GM12873 (cell line): Measurements from ENCODE around the gene SLC35G2.

Source experiments
- TF ChIP-seq, protein P1 (sequence below): IDR thresholded peaks from 2 replicates; pipeline ENCODE4 v1.5.1; 2012; ENCODE audit warnings: low read depth, mild to moderate bottlenecking, moderate library complexity, low read length, control low read depth; ENCODE audit not compliant: insufficient read depth; ENCODE audit errors: missing control alignments

Gene SLC35G2

DNA sequence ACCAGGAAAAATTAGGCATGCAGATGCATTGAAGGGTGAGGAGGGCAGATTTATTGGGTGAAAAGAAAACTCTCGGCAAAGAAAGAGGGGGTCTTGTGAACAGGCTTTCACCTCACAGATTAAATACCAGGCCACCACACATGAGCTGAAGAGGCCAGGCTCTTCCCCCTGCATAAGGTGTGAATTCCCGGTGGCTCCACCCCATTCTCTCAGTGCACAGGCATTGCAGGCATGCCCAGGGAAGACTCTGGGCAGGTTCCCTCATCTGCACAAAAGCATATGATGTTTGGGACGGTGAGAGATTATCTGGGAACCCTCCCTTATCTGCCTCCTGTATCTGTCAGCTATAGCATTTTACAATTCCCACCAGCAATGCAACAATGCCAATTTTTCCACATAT is 7.2 kb upstream of the SLC35G2 start:
- TF ChIP-seq, protein P1, sequence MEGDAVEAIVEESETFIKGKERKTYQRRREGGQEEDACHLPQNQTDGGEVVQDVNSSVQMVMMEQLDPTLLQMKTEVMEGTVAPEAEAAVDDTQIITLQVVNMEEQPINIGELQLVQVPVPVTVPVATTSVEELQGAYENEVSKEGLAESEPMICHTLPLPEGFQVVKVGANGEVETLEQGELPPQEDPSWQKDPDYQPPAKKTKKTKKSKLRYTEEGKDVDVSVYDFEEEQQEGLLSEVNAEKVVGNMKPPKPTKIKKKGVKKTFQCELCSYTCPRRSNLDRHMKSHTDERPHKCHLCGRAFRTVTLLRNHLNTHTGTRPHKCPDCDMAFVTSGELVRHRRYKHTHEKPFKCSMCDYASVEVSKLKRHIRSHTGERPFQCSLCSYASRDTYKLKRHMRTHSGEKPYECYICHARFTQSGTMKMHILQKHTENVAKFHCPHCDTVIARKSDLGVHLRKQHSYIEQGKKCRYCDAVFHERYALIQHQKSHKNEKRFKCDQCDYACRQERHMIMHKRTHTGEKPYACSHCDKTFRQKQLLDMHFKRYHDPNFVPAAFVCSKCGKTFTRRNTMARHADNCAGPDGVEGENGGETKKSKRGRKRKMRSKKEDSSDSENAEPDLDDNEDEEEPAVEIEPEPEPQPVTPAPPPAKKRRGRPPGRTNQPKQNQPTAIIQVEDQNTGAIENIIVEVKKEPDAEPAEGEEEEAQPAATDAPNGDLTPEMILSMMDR = no peak

DNA sequence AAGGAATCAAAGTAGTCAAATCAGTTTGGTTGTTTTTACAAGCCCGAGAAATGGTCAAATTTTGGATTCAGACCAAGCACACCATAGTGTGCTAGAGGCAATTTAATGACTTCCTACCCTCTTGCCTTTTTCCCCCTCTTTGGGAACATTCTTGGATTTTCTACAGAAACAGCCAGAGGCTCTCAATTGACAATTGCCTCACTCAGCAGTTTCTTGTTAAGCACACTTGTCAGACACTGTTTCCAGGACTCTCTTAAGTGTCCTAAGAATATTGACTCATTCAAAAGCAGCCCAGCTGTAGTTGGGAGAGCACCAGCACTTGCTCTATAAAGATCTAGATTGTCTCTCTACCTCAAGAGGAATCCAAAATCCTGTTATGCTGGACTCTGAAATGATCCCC is 1.5 kb upstream of the SLC35G2 start:
- TF ChIP-seq, protein P1 = no peak

DNA sequence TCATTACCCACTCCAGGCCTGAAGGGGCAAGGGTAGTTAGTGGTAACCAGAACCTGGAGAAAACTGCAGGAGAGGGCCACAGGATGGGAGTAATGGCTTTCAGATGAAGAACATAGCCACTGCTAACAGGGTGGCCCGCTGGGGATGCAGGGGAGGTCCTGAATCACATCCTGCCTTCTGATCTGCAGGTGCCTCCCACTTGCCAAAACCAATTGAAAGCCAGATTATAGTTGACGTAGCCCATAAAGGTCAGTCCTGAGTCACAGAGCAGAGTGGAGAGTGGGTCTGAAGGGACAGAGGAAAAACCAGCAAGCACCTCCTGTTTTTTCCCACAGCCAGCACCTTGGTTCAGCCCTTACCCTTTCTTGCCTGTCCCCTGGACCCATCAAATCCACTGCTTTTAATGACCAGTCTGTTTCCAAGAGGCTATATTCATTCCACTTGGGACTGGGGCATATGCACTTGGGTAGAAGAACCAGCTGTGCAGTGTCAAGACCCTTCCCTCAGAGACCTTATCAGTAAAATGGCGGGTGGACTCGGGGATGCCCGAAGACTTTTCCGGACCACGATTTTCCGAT is 646 bp upstream of the SLC35G2 start:
- TF ChIP-seq, protein P1 = no peak

DNA sequence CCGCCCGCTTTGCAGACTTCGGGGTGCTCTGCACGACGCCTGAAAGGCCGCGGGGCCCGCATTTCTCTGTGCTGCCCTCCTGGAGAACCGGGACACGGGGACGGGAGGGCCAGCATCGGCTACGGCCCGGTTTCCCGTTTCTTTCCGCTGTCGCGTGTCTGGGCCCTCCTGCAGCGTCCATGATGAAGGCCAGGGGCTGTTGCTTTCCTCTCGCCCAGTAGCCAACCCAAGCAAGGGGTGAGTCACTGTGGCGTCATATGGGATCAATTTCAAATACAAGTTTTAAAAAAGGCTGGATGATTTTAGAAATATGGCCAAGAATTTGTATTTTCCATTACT is 435 bp downstream of the SLC35G2 start:
- TF ChIP-seq, protein P1 = no peak

DNA sequence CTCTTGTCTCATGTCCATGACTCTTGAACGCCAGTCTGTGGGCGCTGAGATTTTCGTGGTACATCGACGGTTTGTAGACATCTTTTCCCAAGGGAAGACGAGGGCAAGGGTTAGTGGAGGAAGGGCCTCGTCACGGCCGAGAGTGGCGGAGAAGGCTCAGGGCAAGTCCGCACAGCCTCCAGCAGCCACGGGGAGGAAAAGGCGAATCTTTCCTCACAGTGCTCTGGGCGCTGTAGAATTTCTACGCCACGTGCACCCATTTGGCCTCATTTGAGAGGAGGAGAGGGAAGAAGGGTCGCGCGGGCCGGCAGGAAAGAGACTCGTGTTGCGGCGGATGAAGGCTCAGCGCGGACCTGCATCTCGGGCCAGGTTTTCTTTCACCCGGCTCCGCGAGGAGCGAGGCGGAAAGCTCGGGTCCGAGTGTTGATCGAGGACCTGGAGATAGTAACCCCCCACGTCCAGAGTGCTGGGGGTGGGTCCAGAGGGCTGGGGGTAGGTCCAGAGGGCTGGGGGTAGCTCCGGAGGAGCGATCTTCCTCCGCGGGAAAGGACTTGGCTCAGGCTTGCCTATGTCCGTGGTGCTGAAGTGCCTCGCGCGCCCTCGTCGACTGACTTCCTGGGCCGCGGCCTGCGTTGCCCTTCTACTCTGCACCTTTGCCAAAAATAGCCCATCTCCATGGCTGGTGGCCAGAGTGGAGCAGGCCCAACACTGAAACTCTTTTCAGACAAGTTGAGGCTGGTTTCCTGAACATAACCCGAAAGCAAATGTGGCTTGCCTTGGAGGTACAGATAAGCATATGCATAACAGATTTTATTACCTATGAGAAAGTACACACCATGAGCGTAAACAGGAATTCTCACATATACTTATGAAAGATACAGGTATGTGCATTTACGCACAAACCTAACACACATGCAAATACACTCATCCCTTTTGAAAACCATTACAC is 1.1 kb downstream of the SLC35G2 start:
- TF ChIP-seq, protein P1 = no peak

DNA sequence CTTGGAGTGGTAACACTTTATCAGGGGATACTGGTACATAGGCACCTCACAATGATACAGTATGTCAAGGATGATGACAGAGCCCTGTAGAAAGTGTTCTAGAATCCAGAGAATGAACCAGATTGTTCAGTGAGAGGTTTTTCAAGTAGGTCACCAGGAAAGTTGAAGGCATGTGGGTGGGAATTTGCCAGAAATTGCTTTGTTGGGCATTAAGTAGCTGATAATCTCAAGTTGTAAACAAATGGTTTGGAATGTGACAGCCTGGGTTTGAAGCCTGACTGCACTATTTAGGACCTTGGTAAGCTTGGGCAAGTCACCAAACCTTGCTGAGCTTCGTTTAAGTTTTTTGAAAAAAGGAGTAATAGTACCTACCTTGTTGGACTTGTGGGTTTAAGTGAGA is 12.5 kb downstream of the SLC35G2 start:
- TF ChIP-seq, protein P1 = no peak

DNA sequence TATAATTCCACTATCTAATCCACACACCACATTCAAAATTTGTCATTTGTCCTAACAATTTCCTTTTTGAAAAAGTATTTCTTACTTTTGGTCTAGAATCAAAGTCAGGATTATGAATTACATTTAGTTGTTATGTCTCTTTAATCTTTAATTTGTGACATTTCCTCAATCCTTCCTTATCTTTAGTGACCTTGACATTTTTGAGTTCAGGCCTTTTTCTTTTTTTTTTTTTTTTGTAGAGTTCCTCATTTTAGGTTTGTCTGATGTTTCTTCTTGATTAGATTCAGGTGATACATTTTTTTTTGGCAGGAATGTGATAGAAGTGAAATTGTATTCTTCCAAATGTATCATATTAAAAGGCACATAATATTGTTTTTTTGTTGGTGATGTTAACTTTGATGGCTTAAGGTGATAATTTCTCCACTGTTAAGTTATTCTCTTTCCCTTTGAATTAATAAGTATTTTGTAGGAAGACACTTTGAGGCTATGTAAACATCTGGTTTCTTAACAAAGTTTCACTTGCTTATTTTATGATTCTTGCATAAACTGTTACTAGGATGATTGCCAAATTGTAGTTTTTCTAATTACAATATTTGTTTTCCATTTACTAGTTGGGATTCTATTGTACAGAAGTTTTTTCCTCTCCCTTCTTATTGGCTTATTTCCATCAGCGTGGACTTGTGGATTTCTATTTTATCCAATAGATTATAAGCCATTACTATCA is 16.3 kb downstream of the SLC35G2 start:
- TF ChIP-seq, protein P1 = no peak
